Right renal cortex interstitium (tissue), 3 donors: ENCODE data around the gene OXCT1. TPM values are rescaled to one million over a fixed set of nuclear protein-coding genes. Genes with fewer than 3 reads are reported as not detected.
A peak's percentile ranks its signal among the peaks of the same experiment; 100 is the strongest.
"Not testable (repeated sequence)": the region's sequence is repeated elsewhere in the genome, so short reads cannot be mapped to it uniquely, and the experiment has no call there.

ENCODE experiments used
- DNase-seq, 3 donors: peaks; one replicate each; pipeline ENCODE4 v3.0.0-alpha.2; 2013; ENCODE audit warnings: low read depth in 3 of 3, low spot score in 2 of 3
- polyA plus RNA-seq, 3 donors: library from polyadenylated mRNA; unstranded; fragments of 120-200 nt; gene quantifications; one replicate each; pipeline ENCODE4 v1.2.1, GENCODE V29; 2013; ENCODE audit not compliant: insufficient read length in 3 of 3

The OXCT1 gene
- polyA plus RNA-seq, 3 donors = 65.3 to 74.6 (median 66.0) TPM

- no peak for DNase-seq
These were observed 4.9 kb upstream of the OXCT1 start for GRCh38 chr5:41875121-41875520.

GRCh38 chr5:41874512-41875060, 4.4 kb upstream of the OXCT1 start:
- no peak for DNase-seq

- no peak for DNase-seq
These were observed 1.6 kb upstream of the OXCT1 start for GRCh38 chr5:41871852-41872251.

- no peak for DNase-seq
These were observed 413 bp upstream of the OXCT1 start for GRCh38 chr5:41870627-41871048.

- DNase-seq = no peak
These were observed 988 bp downstream of the OXCT1 start for GRCh38 chr5:41869151-41869723.

GRCh38 chr5:41863871-41864486, 6.2 kb downstream of the OXCT1 start:
- no peak for DNase-seq

- DNase-seq = no peak
These were observed 11.3 kb downstream of the OXCT1 start for GRCh38 chr5:41858890-41859289.

GRCh38 chr5:41857989-41858388, 12.2 kb downstream of the OXCT1 start:
- DNase-seq = no peak

- DNase-seq = peak in 1 of 3 donors; percentile 67
These were observed 13.4 kb downstream of the OXCT1 start for GRCh38 chr5:41856644-41857491.

- DNase-seq = no peak
These were observed 17.9 kb downstream of the OXCT1 start for GRCh38 chr5:41852293-41852692.

GRCh38 chr5:41851116-41851515, 19.1 kb downstream of the OXCT1 start:
- DNase-seq = no peak

GRCh38 chr5:41848983-41849382, 21.2 kb downstream of the OXCT1 start:
- DNase-seq = no peak

- DNase-seq = not testable (repeated sequence)
These were observed 24.5 kb downstream of the OXCT1 start for GRCh38 chr5:41845751-41846150.

- DNase-seq = no peak
These were observed 25.7 kb downstream of the OXCT1 start for GRCh38 chr5:41844502-41844901.

GRCh38 chr5:41843456-41844370, 26.5 kb downstream of the OXCT1 start:
- DNase-seq = peak in 2 of 3 donors; percentile 12 to 29

- DNase-seq = no peak
These were observed 27.4 kb downstream of the OXCT1 start for GRCh38 chr5:41842777-41843176.

- no peak for DNase-seq
These were observed 28.9 kb downstream of the OXCT1 start for GRCh38 chr5:41841325-41841724.

GRCh38 chr5:41840251-41840650, 30.0 kb downstream of the OXCT1 start:
- no peak for DNase-seq

- no peak for DNase-seq
These were observed 32.4 kb downstream of the OXCT1 start for GRCh38 chr5:41837793-41838192.

GRCh38 chr5:41835645-41836044, 34.6 kb downstream of the OXCT1 start:
- peak in 2 of 3 donors; percentile 13 to 18 for DNase-seq
